GM12878 (cell line): Measurements from ENCODE around the gene TLDC2. TPM values are rescaled to one million over a fixed set of nuclear protein-coding genes. Genes with fewer than 3 reads are reported as not detected.

Source experiments
- ATAC-seq: fragments of 200-7000 bp; cut with Tn5 transposase; 3 replicates; pipeline ENCODE4 v1.9.1; 2020; ENCODE audit warnings: mild to moderate bottlenecking, moderate library complexity
- BruUV-seq: library from RNA; stranded (reverse); fragments of 400-500 nt; replicated peaks from 2 replicates; lab custom pipeline; 2021; lab: Mats Ljungman, UMichigan
- CTCF ChIA-PET: fragments of 300-600 bp; sonication (Branson Sonifier 250); formaldehyde crosslinking; extraction: SDS; loops from one replicate; lab custom pipeline; 2021; ENCODE audit warnings: inconsistent platforms; lab: Yijun Ruan, JAX
- POLR2A ChIA-PET: fragments of 350-600 bp; formaldehyde crosslinking; extraction: SDS; loops from one replicate; lab custom pipeline; 2021; ENCODE audit warnings: inconsistent platforms; lab: Charles Lee
- RAD21 ChIA-PET: fragments of 300-600 bp; sonication (Branson Sonifier 250); formaldehyde crosslinking; loops from one replicate; lab custom pipeline; 2023; ENCODE audit warnings: antibody characterized with exemption; ENCODE audit not compliant: unreplicated experiment; lab: Charles Lee
- SMC1A ChIA-PET: fragments of 300-600 bp; sonication (Branson Sonifier 250); formaldehyde crosslinking; loops from one replicate; lab custom pipeline; 2023; ENCODE audit not compliant: unreplicated experiment, uncharacterized antibody; lab: Charles Lee
- DNase-seq: peaks from one replicate; pipeline ENCODE4 v3.0.0-alpha.2; 2011; ENCODE audit warnings: low read depth, low spot score
- FAIRE-seq: peaks from 3 replicates; lab custom pipeline; 2011; peaks lifted over from hg19 to GRCh38; lab: Jason Lieb, UNC
- H2AFZ ChIP-seq: 2 replicates; pipeline ENCODE4 v1.6.0; 2011; ENCODE audit warnings: low read depth, low read length, control low read depth; ENCODE audit not compliant: control insufficient read depth
- H3K27ac ChIP-seq: 2 replicates; pipeline ENCODE4 v1.5.1; 2011; ENCODE audit warnings: control low read depth; ENCODE audit not compliant: control insufficient read depth, insufficient read depth
- H3K27me3 ChIP-seq, 2 experiments: replicated peaks in 1 of 2; 2 replicates each; pipeline versions ENCODE4 v1.6.0 to v1.6.1; 2011; ENCODE audit warnings: low read length in 1 of 2; ENCODE audit not compliant: control insufficient read depth in 2 of 2, insufficient read depth in 2 of 2
- H3K36me3 ChIP-seq, 2 experiments: 2 replicates each; pipeline ENCODE4 v1.5.1; 2011; ENCODE audit warnings: low read length in 1 of 2; ENCODE audit not compliant: control insufficient read depth in 2 of 2, insufficient read depth in 2 of 2
- H3K4me1 ChIP-seq: 2 replicates; pipeline ENCODE4 v1.6.1; 2011; ENCODE audit warnings: mild to moderate bottlenecking, low read length, moderate library complexity, mixed read lengths; ENCODE audit not compliant: control insufficient read depth, insufficient read depth
- H3K4me2 ChIP-seq: 2 replicates; pipeline ENCODE4 v1.6.0; 2011; ENCODE audit warnings: control low read depth; ENCODE audit not compliant: control insufficient read depth, insufficient read depth
- H3K4me3 ChIP-seq: fragments of 200-600 bp; sonication (generic); 2 replicates; pipeline ENCODE4 v1.5.1; 2016
- H3K79me2 ChIP-seq: 2 replicates; pipeline ENCODE4 v1.6.0; 2011; ENCODE audit warnings: low read length; ENCODE audit not compliant: control insufficient read depth, insufficient read depth
- H3K9ac ChIP-seq: 2 replicates; pipeline ENCODE4 v1.8.0; 2011; ENCODE audit warnings: low read length, control low read depth, mixed read lengths; ENCODE audit not compliant: control insufficient read depth, insufficient read depth
- H3K9me3 ChIP-seq: replicated peaks from 3 replicates; pipeline ENCODE4 v1.5.1; 2011; ENCODE audit warnings: mild to moderate bottlenecking, low read length; ENCODE audit not compliant: control insufficient read depth, insufficient read depth
- H4K20me1 ChIP-seq: 2 replicates; pipeline ENCODE4 v1.6.0; 2011; ENCODE audit not compliant: control insufficient read depth, insufficient read depth
- BACH1 ChIP-seq: fragments of 450-650 bp; IDR thresholded peaks from 2 replicates; pipeline ENCODE4 v1.6.1; 2017; ENCODE audit warnings: mild to moderate bottlenecking, borderline replicate concordance
- CHD2 ChIP-seq: IDR thresholded peaks from 2 replicates; pipeline ENCODE4 v1.6.1; 2011; ENCODE audit warnings: low read depth, low read length, improper control_type of control experiment, borderline replicate concordance
- HCFC1 ChIP-seq: fragments of 150-350 bp; IDR thresholded peaks from 2 replicates; pipeline ENCODE4 v1.6.1; 2014; ENCODE audit warnings: low read length
- MYC ChIP-seq: IDR thresholded peaks from 2 replicates; pipeline ENCODE4 v1.6.1; 2011; ENCODE audit warnings: mild to moderate bottlenecking, low read length, moderate library complexity, inconsistent platforms; ENCODE audit not compliant: insufficient read depth, insufficient replicate concordance, insufficient read length, severe bottlenecking
- RBBP5 ChIP-seq: fragments of 200-600 bp; sonication (generic); conservative IDR thresholded peaks from 2 replicates; pipeline ENCODE4 v1.6.1; 2016
- SMARCA5 ChIP-seq: fragments of 450-650 bp; IDR thresholded peaks from 2 replicates; pipeline ENCODE4 v1.6.1; 2017; ENCODE audit warnings: mild to moderate bottlenecking
- TARDBP ChIP-seq: IDR thresholded peaks from 2 replicates; pipeline ENCODE4 v1.6.1; 2016; ENCODE audit warnings: borderline replicate concordance
- ZNF24 ChIP-seq: fragments of 450-650 bp; IDR thresholded peaks from 2 replicates; pipeline ENCODE4 v1.6.1; 2017; ENCODE audit warnings: antibody characterized with exemption, mild to moderate bottlenecking
- WGBS: methylation state at CpG from one replicate; pipeline ENCODE4 v1.1.6; 2016; ENCODE audit warnings: low lambda C conversion rate; ENCODE audit not compliant: insufficient replicate concordance, insufficient coverage; ENCODE audit errors: missing lambda C conversion rate; 5-methylcytosine and 5-hydroxymethylcytosine counted together
- in situ Hi-C: fragments of 300-500 bp; cut with MboI; formaldehyde crosslinking; loops from 9 replicates; pipeline ENCODE4 v1.14.3; 2018; ENCODE audit warnings: mixed read lengths
- intact Hi-C: fragments of 100-400 bp; cut with micrococcal nuclease; formaldehyde crosslinking; loops from one replicate; pipeline ENCODE4 v1.14.2; 2022; ENCODE audit not compliant: unreplicated experiment
- polyA plus RNA-seq, 11 experiments: library from polyadenylated mRNA; depleted of rRNA in 4 of 11; unstranded in 6 of 11; stranded (reverse) in 5 of 11; fragments of >200 nt; fragmentation: Nextera tagmentation in 4 of 11; fragmentation: Illumina TruSeq in 1 of 11; extraction: Ambion mirVana in 4 of 11; extraction: Trizol in 1 of 11; gene quantifications; 1 replicate in 1 of 11; 2 replicates in 10 of 11; pipeline versions ENCODE4 v1.2.1 to v1.2.3, GENCODE V29; 2011 to 2016; ENCODE audit warnings: inconsistent platforms in 2 of 11, missing spikeins in 2 of 11, low read depth in 1 of 11
- total RNA-seq, 4 experiments: library from RNA; depleted of rRNA in 3 of 4; stranded (reverse); fragments of >200 nt in 3 of 4; fragmentation: Illumina TruSeq in 1 of 4; extraction: Trizol in 1 of 4; gene quantifications; 2 replicates each; pipeline versions ENCODE4 v1.2.1 to v1.2.3, GENCODE V29; 2013 to 2021
- TF ChIP-seq, protein P1 (sequence below): fragments of 450-650 bp; formaldehyde crosslinking; IDR thresholded peaks from 2 replicates; pipeline ENCODE4 v1.4.0; 2022; ENCODE audit warnings: mild to moderate bottlenecking, moderate library complexity
- TF ChIP-seq, protein P2 (sequence below): fragments of 450-650 bp; IDR thresholded peaks from 2 replicates; pipeline ENCODE4 v1.6.1; 2017; ENCODE audit warnings: antibody characterized with exemption, mild to moderate bottlenecking, moderate library complexity
- TF ChIP-seq, protein P3 (sequence below): fragments of 450-650 bp; IDR thresholded peaks from 2 replicates; pipeline ENCODE4 v1.6.1; 2017; ENCODE audit warnings: mild to moderate bottlenecking, moderate library complexity
- TF ChIP-seq, protein P4 (sequence below): IDR thresholded peaks from 2 replicates; pipeline ENCODE4 v1.6.1; 2011; ENCODE audit warnings: borderline replicate concordance, low read depth, mild to moderate bottlenecking, moderate library complexity, low read length; ENCODE audit not compliant: insufficient read depth, poor library complexity, severe bottlenecking

TLDC2 gene
- total and polyA plus RNA-seq, 10 of the 15 experiments (the other 5 are each of a cell fraction or from before 2014, with no cell fraction given): 0.05 to 0.41 (median 0.21) TPM

DNA sequence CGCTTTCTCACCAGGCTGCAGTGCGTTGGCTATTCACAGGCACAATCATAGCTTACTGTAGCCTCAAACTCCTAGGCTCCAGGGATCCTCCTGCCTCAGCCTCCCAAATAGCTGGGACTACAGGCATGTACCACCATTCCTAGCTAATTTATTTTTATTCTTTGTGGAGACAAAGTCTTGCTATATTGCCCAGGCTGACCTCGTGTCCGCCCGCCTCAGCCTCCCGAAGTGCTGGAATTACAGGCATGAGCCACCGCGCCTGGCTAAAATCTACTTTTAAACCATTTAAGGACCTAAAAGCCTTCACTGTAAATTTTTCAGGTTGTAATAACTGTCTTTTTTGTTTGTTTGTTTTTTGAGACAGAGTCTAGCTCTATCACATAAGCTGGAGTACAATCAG, 60.4 kb downstream of the TLDC2 start:
- no peak for FAIRE-seq
- H3K27me3 ChIP-seq: no peaks in the 10 kb centered on the region
- H3K4me1 ChIP-seq: no peaks in the 10 kb centered on the region
- no TSS peak for BruUV-seq
- H3K9ac ChIP-seq: no peak overlapping the region
- no peak for ATAC-seq
- H3K4me2 ChIP-seq: no peak overlapping the region
- H3K4me3 ChIP-seq: no peak overlapping the region
- 92% methylated on average over 8 of the region's 8 CpGs for WGBS
- peaks cover 1 to 10% of the 10 kb centered on the region in 2 experiments; a peak in 3 of 4 replicates for H3K36me3 ChIP-seq
- H3K9me3 ChIP-seq: no peaks in the 10 kb centered on the region
- H4K20me1 ChIP-seq: no peaks in the 10 kb centered on the region
- H2AFZ ChIP-seq: no peak overlapping the region
- ChIA-PET CTCF (interaction anchor here (1.1 kb wide), 1 partner anchor 17 kb away, joined by 4 read pairs; no protein-coding TSS in a partner anchor), POLR2A (no interaction called here), RAD21 (no interaction called here), SMC1A (no interaction called here)
- no peak overlapping the region for H3K27ac ChIP-seq
- no peaks in the 10 kb centered on the region for H3K79me2 ChIP-seq
- in situ Hi-C loops (no loop called here), intact Hi-C loops (no loop called here)
- DNase-seq: no peak
- TF ChIP-seq RBBP5 (no peak), TARDBP (no peak), BACH1 (no peak), MYC (no peak), CHD2 (no peak), ZNF24 (no peak), HCFC1 (no peak), SMARCA5 (no peak)
- TF ChIP-seq, protein P1, sequence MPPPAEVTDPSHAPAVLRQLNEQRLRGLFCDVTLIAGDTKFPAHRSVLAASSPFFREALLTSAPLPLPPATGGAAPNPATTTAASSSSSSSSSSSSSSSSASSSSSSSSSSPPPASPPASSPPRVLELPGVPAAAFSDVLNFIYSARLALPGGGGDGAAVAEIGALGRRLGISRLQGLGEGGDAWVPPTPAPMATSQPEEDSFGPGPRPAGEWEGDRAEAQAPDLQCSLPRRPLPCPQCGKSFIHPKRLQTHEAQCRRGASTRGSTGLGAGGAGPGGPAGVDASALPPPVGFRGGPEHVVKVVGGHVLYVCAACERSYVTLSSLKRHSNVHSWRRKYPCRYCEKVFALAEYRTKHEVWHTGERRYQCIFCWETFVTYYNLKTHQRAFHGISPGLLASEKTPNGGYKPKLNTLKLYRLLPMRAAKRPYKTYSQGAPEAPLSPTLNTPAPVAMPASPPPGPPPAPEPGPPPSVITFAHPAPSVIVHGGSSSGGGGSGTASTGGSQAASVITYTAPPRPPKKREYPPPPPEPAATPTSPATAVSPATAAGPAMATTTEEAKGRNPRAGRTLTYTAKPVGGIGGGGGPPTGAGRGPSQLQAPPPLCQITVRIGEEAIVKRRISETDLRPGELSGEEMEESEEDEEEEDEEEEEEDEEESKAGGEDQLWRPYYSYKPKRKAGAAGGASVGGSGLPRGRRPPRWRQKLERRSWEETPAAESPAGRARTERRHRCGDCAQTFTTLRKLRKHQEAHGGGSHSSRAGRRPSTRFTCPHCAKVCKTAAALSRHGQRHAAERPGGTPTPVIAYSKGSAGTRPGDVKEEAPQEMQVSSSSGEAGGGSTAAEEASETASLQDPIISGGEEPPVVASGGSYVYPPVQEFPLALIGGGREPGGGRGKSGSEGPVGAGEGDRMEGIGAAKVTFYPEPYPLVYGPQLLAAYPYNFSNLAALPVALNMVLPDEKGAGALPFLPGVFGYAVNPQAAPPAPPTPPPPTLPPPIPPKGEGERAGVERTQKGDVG (CRISPR knock-in tag): no peak
- TF ChIP-seq, protein P2, sequence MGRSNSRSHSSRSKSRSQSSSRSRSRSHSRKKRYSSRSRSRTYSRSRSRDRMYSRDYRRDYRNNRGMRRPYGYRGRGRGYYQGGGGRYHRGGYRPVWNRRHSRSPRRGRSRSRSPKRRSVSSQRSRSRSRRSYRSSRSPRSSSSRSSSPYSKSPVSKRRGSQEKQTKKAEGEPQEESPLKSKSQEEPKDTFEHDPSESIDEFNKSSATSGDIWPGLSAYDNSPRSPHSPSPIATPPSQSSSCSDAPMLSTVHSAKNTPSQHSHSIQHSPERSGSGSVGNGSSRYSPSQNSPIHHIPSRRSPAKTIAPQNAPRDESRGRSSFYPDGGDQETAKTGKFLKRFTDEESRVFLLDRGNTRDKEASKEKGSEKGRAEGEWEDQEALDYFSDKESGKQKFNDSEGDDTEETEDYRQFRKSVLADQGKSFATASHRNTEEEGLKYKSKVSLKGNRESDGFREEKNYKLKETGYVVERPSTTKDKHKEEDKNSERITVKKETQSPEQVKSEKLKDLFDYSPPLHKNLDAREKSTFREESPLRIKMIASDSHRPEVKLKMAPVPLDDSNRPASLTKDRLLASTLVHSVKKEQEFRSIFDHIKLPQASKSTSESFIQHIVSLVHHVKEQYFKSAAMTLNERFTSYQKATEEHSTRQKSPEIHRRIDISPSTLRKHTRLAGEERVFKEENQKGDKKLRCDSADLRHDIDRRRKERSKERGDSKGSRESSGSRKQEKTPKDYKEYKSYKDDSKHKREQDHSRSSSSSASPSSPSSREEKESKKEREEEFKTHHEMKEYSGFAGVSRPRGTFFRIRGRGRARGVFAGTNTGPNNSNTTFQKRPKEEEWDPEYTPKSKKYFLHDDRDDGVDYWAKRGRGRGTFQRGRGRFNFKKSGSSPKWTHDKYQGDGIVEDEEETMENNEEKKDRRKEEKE: no peak
- TF ChIP-seq, protein P3, sequence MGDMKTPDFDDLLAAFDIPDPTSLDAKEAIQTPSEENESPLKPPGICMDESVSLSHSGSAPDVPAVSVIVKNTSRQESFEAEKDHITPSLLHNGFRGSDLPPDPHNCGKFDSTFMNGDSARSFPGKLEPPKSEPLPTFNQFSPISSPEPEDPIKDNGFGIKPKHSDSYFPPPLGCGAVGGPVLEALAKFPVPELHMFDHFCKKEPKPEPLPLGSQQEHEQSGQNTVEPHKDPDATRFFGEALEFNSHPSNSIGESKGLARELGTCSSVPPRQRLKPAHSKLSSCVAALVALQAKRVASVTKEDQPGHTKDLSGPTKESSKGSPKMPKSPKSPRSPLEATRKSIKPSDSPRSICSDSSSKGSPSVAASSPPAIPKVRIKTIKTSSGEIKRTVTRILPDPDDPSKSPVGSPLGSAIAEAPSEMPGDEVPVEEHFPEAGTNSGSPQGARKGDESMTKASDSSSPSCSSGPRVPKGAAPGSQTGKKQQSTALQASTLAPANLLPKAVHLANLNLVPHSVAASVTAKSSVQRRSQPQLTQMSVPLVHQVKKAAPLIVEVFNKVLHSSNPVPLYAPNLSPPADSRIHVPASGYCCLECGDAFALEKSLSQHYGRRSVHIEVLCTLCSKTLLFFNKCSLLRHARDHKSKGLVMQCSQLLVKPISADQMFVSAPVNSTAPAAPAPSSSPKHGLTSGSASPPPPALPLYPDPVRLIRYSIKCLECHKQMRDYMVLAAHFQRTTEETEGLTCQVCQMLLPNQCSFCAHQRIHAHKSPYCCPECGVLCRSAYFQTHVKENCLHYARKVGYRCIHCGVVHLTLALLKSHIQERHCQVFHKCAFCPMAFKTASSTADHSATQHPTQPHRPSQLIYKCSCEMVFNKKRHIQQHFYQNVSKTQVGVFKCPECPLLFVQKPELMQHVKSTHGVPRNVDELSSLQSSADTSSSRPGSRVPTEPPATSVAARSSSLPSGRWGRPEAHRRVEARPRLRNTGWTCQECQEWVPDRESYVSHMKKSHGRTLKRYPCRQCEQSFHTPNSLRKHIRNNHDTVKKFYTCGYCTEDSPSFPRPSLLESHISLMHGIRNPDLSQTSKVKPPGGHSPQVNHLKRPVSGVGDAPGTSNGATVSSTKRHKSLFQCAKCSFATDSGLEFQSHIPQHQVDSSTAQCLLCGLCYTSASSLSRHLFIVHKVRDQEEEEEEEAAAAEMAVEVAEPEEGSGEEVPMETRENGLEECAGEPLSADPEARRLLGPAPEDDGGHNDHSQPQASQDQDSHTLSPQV: no peak
- TF ChIP-seq, protein P4, sequence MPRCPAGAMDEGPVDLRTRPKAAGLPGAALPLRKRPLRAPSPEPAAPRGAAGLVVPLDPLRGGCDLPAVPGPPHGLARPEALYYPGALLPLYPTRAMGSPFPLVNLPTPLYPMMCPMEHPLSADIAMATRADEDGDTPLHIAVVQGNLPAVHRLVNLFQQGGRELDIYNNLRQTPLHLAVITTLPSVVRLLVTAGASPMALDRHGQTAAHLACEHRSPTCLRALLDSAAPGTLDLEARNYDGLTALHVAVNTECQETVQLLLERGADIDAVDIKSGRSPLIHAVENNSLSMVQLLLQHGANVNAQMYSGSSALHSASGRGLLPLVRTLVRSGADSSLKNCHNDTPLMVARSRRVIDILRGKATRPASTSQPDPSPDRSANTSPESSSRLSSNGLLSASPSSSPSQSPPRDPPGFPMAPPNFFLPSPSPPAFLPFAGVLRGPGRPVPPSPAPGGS: no peak
